Measurements from ENCODE around the gene DSCAM.

DNA sequence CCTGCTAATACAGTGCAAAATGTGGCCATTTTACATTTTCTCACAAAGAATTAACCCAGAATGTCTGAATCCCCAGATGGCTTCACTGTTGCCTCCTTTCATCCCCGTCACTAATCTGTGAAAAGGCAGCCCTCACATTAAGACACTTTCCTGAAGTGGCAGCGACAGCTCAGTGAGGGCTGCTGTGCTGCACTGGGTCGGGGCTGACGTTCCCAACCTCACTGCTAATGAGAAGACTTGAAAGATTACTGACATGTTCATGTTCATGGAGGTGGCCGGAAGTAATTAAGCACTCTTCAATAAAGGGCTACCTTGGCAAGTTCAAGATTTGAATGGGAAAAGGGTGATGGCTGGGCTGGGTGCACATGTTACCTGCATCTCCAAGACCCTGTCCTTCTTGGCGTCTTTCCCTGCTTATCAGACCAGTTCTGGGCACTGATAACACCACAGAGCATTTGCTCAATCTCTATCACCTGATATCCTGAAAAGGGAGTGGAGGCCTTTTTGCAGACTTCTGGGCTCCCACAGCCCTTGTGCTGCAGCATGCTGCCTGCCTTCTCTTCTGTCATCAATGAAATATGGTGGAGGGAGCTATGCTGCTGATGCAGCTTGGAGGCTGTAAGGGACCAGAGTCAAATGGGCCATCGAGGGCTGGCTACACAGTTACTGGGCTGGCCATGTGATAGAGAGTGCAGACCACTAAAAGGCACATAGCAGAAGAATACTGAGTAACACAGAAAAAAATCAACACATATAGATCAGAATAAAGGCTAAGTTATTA, 596.3 kb downstream of the DSCAM start:
- no peak for TF ChIP-seq SP1 (IDR thresholded peaks at IDR 0.05; ENCODE audit: low read depth)
- TF ChIP-seq POLR2A (IDR thresholded peaks at IDR 0.05; ENCODE audit: borderline replicate concordance, extremely low read depth, insufficient read depth, insufficient read length), result no peak

Measured in HCT116 (cell line).